ENCODE measurements around the gene POMGNT2.

POMGNT2 gene

DNA sequence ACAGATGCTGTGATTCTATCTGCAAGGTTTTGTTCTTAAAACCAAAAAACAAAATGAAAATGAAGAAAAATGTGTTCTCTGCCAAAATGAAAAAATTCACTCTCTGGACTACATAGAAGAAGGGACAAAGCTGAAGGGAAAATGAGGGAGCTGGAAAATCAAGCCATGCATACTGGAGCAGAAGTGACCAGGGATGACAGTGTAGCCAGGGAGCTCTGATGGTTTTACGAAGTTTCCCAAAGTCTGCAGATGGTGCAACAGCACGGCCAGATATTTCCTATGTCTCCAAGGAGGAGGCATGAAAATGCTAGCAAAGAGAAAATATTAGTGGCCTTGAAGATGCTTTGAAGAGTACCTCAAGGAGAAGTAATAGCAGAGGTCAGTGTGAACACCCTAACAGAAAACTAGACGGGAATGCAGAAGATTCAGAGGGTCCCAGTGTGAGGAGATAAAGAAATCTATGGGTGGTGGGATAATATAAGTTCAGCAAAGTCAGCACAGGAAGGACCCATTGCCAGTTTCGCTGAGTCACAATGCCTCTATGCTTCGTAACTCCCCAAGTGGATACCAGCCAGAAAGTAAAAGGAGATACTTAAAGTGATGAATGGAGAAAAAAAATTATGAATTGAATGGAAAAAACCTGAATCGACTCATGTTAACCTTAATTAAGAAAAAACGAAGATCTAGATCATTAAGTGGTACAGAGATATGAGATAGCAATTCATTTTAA lies 39.0 kb upstream of the POMGNT2 start:
- in situ Hi-C loops (cut with HindIII; ENCODE audit: low sequenced_read_pairs): no loop called here
- H3K4me3 ChIP-seq (ENCODE audit: low read depth, low read length): no peak overlapping the region
- TF ChIP-seq, protein P1, sequence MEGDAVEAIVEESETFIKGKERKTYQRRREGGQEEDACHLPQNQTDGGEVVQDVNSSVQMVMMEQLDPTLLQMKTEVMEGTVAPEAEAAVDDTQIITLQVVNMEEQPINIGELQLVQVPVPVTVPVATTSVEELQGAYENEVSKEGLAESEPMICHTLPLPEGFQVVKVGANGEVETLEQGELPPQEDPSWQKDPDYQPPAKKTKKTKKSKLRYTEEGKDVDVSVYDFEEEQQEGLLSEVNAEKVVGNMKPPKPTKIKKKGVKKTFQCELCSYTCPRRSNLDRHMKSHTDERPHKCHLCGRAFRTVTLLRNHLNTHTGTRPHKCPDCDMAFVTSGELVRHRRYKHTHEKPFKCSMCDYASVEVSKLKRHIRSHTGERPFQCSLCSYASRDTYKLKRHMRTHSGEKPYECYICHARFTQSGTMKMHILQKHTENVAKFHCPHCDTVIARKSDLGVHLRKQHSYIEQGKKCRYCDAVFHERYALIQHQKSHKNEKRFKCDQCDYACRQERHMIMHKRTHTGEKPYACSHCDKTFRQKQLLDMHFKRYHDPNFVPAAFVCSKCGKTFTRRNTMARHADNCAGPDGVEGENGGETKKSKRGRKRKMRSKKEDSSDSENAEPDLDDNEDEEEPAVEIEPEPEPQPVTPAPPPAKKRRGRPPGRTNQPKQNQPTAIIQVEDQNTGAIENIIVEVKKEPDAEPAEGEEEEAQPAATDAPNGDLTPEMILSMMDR (IDR thresholded peaks at IDR 0.05; ENCODE audit: low read depth, low read length, missing control alignments): no peak
- DNase-seq (ENCODE audit: low read depth): no peak

DNA sequence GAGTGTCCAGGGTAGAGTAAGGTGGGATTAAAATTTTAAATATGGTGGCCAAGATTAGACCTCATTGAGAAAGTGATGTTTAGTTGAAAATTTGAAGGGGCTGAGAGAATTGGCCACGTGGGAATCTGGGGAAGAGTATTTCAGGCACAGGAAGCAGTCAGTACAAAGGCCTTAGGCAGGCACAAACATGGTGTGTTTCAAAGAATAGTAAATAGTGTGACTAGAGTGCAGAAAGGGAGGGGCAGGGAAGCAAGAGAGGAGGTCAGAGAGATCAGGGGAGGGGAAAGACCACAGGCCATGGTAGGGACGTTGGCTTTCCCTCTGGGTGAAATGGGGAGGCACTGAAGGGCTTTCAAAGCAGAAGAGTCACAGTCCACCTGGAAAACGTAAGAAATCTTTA lies 36.6 kb upstream of the POMGNT2 start:
- TF ChIP-seq, protein P1 (IDR thresholded peaks at IDR 0.05; ENCODE audit: low read depth, low read length, missing control alignments): no peak
- DNase-seq (ENCODE audit: low read depth): no peak
- H3K4me3 ChIP-seq (ENCODE audit: low read depth, low read length): no peak overlapping the region
- in situ Hi-C loops (cut with HindIII; ENCODE audit: low sequenced_read_pairs): no loop called here

DNA sequence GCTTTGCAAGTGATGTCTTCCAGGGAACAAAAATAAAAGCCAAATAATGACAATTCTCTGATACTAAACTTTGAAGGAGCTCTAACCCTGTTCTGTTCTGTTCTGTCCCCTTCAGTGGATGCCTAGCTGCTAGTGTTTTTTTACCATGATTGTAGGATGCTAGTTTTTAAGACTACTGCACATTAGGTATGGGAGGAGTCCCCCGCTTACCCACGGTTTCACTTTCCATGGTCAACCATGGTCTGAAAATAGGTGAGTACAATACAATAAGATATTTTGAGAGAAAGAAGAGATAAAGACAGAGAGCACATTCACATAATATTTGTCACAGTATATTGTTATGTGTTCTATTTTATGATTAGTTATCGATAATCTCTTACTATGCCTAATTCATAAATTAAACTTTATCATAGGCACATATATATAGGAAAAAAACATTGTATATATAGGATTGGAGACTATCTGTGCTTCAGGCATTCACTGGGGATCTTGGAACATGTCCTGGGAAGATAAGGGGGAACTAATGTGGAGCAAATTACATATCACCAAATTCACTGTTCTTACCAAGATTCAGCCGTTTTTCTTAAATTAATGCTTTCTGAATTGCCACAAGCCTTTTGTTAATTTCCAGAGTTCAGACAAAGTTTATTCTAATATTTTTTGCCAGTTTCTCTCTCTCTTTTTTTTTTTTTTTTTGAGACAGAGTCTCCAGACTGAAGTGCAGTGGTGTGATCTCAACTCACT lies 32.8 kb upstream of the POMGNT2 start:
- TF ChIP-seq, protein P1 (IDR thresholded peaks at IDR 0.05; ENCODE audit: low read depth, low read length, missing control alignments): no peak
- DNase-seq (ENCODE audit: low read depth): no peak
- no peak overlapping the region for H3K4me3 ChIP-seq (ENCODE audit: low read depth, low read length)
- in situ Hi-C loops (cut with HindIII; ENCODE audit: low sequenced_read_pairs): no loop called here

DNA sequence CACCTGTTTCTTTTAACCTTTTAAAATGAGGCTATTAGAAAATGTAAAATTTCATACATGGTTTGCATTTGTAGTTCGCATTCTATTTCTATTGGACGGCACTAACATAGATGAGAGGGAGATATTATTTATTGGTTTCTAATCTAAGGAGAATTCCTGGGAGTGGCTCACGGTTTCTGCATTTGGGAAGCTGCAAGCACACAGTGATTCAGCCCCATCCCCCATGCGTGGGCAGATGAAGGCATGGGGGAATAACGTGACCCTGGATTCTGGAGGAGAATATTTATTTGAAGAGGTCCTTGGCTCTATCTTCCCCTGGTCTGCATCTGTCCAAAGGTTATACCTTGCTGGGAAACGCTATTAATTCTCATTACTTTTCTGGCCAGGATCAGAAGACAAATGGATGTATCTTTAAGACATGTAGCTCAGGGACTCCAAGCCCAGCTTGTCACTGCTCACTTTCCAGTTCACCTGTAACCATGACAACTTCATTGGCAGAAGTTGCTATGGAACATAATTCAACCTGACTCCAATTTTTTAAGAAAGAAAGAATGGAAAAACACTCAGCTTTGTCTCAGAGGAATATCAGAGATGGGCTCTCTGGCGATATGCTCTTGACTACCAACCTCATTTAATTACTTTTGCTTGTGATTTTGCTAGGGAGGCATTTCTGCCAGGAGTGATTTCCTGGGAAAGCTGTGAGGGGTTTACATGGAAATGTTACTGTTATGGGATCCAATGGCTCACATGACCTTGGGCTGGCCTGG lies 27.2 kb upstream of the POMGNT2 start:
- no peak for DNase-seq (ENCODE audit: low read depth)
- in situ Hi-C loops (cut with HindIII; ENCODE audit: low sequenced_read_pairs): no loop called here
- TF ChIP-seq, protein P1 (IDR thresholded peaks at IDR 0.05; ENCODE audit: low read depth, low read length, missing control alignments): no peak
- no peak overlapping the region for H3K4me3 ChIP-seq (ENCODE audit: low read depth, low read length)

DNA sequence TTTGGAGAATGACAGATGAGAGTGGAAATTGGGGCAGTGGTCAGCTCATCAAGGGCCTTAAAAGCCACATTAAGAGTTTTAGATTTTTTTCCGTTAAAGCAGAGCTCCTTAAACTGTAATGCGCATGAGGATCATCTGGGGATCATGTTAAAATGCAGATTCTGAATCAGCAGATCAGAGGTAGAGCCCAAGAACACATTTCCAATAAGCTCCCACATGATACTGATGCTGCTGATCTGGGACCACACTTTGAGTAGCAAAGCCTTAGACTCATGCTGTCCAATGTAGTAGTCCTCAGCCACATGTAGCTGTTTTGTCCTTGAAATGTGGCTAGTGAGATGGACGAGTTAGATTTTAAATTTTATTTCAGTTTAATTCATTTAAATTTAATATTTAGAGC lies 26.3 kb upstream of the POMGNT2 start:
- H3K4me3 ChIP-seq (ENCODE audit: low read depth, low read length): no peak overlapping the region
- TF ChIP-seq, protein P1 (IDR thresholded peaks at IDR 0.05; ENCODE audit: low read depth, low read length, missing control alignments): no peak
- DNase-seq (ENCODE audit: low read depth): no peak
- in situ Hi-C loops (cut with HindIII; ENCODE audit: low sequenced_read_pairs): no loop called here

DNA sequence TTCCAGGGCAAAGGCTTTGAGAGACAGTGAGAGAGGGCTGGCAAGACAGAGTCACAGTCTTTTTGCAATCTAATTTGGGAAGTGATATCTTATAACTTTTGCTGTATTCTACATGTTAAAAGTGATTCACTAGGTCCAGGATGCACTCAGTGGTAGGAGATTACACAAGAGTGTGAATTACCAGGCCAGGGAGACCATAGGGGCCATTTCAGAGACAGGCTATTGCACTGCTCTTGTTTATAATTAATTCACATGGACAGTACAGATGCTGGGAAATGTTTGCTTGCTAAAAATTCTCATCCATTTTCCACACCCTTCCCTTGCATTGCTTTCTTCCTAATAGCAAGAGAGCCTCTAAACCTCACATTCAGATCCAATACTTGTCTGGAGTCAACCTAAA lies 22.6 kb upstream of the POMGNT2 start:
- DNase-seq (ENCODE audit: low read depth): no peak
- H3K4me3 ChIP-seq (ENCODE audit: low read depth, low read length): no peak overlapping the region
- TF ChIP-seq, protein P1 (IDR thresholded peaks at IDR 0.05; ENCODE audit: low read depth, low read length, missing control alignments): no peak
- in situ Hi-C loops (cut with HindIII; ENCODE audit: low sequenced_read_pairs): loop anchor here (5.0 to 10.0 kb wide), 2 partner anchors 96 to 164 kb away; no protein-coding TSS in a partner anchor
